Neural cell (in vitro differentiated cells): ENCODE results near the gene RP9. TPM values are rescaled to one million over a fixed set of nuclear protein-coding genes. Genes with fewer than 3 reads are reported as not detected.

Source experiments
- H2AFZ ChIP-seq: fragments of 200-600, 300-800 bp; sonication (generic), shearing (Covaris generic); 2 replicates; pipeline ENCODE4 v1.6.0; 2014; ENCODE audit warnings: low read depth, mild to moderate bottlenecking, antibody characterized with exemption, low read length, moderate library complexity
- H3F3A ChIP-seq: fragments of 200-600 bp; shearing (Covaris generic); 2 replicates; pipeline ENCODE4 v1.6.1; 2016; ENCODE audit warnings: mild to moderate bottlenecking, moderate library complexity, mixed read lengths, antibody characterized with exemption, low read length; ENCODE audit not compliant: insufficient read depth, poor library complexity, severe bottlenecking
- H3K27ac ChIP-seq: fragments of 200-600, 300-800 bp; sonication (generic), shearing (Covaris generic); 2 replicates; pipeline ENCODE4 v1.5.1; 2014; ENCODE audit warnings: mild to moderate bottlenecking, low read length, moderate library complexity
- H3K27me3 ChIP-seq: fragments of 300-800, 200-600 bp; sonication (generic), shearing (Covaris generic); 2 replicates; pipeline ENCODE4 v1.6.0; 2014; ENCODE audit warnings: mild to moderate bottlenecking, low read depth, low read length, moderate library complexity; ENCODE audit not compliant: insufficient read depth
- H3K36me3 ChIP-seq: fragments of 300-800, 200-600 bp; sonication (generic), shearing (Covaris generic); 2 replicates; pipeline ENCODE4 v1.5.1; 2014; ENCODE audit warnings: mild to moderate bottlenecking, antibody characterized with exemption, low read length, moderate library complexity; ENCODE audit not compliant: insufficient read depth
- H3K4me2 ChIP-seq: fragments of 300-800, 200-600 bp; sonication (generic), shearing (Covaris generic); 2 replicates; pipeline ENCODE4 v1.6.0; 2014; ENCODE audit warnings: mild to moderate bottlenecking, low read length
- H3K4me3 ChIP-seq: fragments of 300-800, 200-600 bp; sonication (generic), shearing (Covaris generic); 2 replicates; pipeline ENCODE4 v1.5.1; 2014; ENCODE audit warnings: mild to moderate bottlenecking, low read length, moderate library complexity
- H3K79me2 ChIP-seq: fragments of 200-600 bp; shearing (Covaris generic); replicated peaks from 2 replicates; pipeline ENCODE4 v1.6.0; 2014; ENCODE audit warnings: mild to moderate bottlenecking, low read length, moderate library complexity; ENCODE audit not compliant: insufficient read depth
- H3K9ac ChIP-seq: fragments of 300-800, 200-600 bp; sonication (generic), shearing (Covaris generic); 2 replicates; pipeline ENCODE4 v1.6.1; 2016; ENCODE audit warnings: mild to moderate bottlenecking, low read length, mixed read lengths
- H3K9me2 ChIP-seq: fragments of 200-600 bp; shearing (Covaris generic); 2 replicates; pipeline ENCODE4 v1.6.1; 2016; ENCODE audit warnings: mild to moderate bottlenecking, low read length, mixed read lengths; ENCODE audit not compliant: insufficient read depth
- H3K9me3 ChIP-seq: fragments of 200-600, 300-800 bp; sonication (generic), shearing (Covaris generic); 2 replicates; pipeline ENCODE4 v1.6.1; 2016; ENCODE audit warnings: mild to moderate bottlenecking, mixed run types, low read length, moderate library complexity, mixed read lengths
- H4K20me1 ChIP-seq: fragments of 200-600 bp; shearing (Covaris generic); 2 replicates; pipeline ENCODE4 v1.6.1; 2016; ENCODE audit warnings: mild to moderate bottlenecking, mixed run types; ENCODE audit not compliant: insufficient read depth
- EP300 ChIP-seq: fragments of 450-650 bp; conservative IDR thresholded peaks from 2 replicates; pipeline ENCODE4 v1.6.1; 2014; ENCODE audit warnings: antibody characterized with exemption, mild to moderate bottlenecking, moderate library complexity; ENCODE audit not compliant: poor library complexity, severe bottlenecking
- EZH2 ChIP-seq: fragments of 200-600, 300-800 bp; shearing (Covaris generic), sonication (generic); IDR thresholded peaks from 2 replicates; pipeline ENCODE4 v1.6.1; 2014; ENCODE audit warnings: antibody characterized with exemption, low read length, borderline replicate concordance, mild to moderate bottlenecking; ENCODE audit not compliant: insufficient read depth, poor library complexity, severe bottlenecking
- MXI1 ChIP-seq: fragments of 450-650 bp; conservative IDR thresholded peaks from 2 replicates; pipeline ENCODE4 v1.6.1; 2014; ENCODE audit warnings: antibody characterized with exemption, mild to moderate bottlenecking; ENCODE audit not compliant: poor library complexity, severe bottlenecking
- POLR2AphosphoS5 ChIP-seq: IDR thresholded peaks from 2 replicates; pipeline ENCODE4 v1.6.1; 2012
- RAD21 ChIP-seq: fragments of 450-650 bp; conservative IDR thresholded peaks from 2 replicates; pipeline ENCODE4 v1.6.1; 2014; ENCODE audit warnings: antibody characterized with exemption, mild to moderate bottlenecking, moderate library complexity
- SMC3 ChIP-seq: fragments of 450-650 bp; conservative IDR thresholded peaks from 2 replicates; pipeline ENCODE4 v1.6.1; 2014; ENCODE audit warnings: antibody characterized with exemption, mild to moderate bottlenecking, moderate library complexity; ENCODE audit not compliant: poor library complexity
- TAF1 ChIP-seq: IDR thresholded peaks from 2 replicates; pipeline ENCODE4 v1.6.1; 2012; ENCODE audit warnings: low read depth
- polyA plus RNA-seq: library from polyadenylated mRNA; depleted of rRNA; stranded (reverse); fragments of >200 nt; gene quantifications from 2 replicates; pipeline ENCODE4 v1.2.3, GENCODE V29; 2014
- TF ChIP-seq, protein P1 (sequence below): IDR thresholded peaks from 2 replicates; pipeline ENCODE4 v1.6.1; 2012; ENCODE audit warnings: borderline replicate concordance
- TF ChIP-seq, protein P2 (sequence below): fragments of 450-650 bp; IDR thresholded peaks from 2 replicates; pipeline ENCODE4 v1.5.1; 2014; ENCODE audit warnings: antibody characterized with exemption, mild to moderate bottlenecking, moderate library complexity; ENCODE audit not compliant: poor library complexity, severe bottlenecking

Gene RP9
- polyA plus RNA-seq, 1 donor from 2014 or later = 36.9 TPM

DNA sequence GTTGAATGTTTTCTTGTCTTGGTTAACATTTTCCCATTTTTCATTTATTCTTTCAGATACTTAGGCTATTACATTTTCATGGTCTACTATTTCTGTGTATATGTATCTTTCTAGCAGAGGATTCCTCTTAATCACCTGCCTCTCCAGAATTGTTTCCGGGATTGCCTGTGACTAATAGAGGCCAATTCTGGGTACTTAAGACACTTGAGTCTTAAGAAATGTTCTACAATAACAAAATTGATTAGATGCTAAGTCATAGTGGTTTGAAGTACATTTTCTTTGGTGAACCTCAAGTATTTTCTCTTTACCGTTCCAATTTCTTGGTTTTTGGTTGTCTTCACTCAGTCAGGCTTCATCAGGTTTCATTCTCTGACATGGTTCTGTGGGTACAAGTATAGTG lies 46.6 kb upstream of the RP9 start:
- no peaks in the 10 kb centered on the region for H3F3A ChIP-seq
- H4K20me1 ChIP-seq = no peaks in the 10 kb centered on the region
- H3K9ac ChIP-seq = no peak overlapping the region
- H3K79me2 ChIP-seq = no peaks in the 10 kb centered on the region
- TF ChIP-seq, protein P1, sequence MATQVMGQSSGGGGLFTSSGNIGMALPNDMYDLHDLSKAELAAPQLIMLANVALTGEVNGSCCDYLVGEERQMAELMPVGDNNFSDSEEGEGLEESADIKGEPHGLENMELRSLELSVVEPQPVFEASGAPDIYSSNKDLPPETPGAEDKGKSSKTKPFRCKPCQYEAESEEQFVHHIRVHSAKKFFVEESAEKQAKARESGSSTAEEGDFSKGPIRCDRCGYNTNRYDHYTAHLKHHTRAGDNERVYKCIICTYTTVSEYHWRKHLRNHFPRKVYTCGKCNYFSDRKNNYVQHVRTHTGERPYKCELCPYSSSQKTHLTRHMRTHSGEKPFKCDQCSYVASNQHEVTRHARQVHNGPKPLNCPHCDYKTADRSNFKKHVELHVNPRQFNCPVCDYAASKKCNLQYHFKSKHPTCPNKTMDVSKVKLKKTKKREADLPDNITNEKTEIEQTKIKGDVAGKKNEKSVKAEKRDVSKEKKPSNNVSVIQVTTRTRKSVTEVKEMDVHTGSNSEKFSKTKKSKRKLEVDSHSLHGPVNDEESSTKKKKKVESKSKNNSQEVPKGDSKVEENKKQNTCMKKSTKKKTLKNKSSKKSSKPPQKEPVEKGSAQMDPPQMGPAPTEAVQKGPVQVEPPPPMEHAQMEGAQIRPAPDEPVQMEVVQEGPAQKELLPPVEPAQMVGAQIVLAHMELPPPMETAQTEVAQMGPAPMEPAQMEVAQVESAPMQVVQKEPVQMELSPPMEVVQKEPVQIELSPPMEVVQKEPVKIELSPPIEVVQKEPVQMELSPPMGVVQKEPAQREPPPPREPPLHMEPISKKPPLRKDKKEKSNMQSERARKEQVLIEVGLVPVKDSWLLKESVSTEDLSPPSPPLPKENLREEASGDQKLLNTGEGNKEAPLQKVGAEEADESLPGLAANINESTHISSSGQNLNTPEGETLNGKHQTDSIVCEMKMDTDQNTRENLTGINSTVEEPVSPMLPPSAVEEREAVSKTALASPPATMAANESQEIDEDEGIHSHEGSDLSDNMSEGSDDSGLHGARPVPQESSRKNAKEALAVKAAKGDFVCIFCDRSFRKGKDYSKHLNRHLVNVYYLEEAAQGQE = no peak
- H3K4me3 ChIP-seq = no peak overlapping the region
- no peak overlapping the region for H2AFZ ChIP-seq
- no peaks in the 10 kb centered on the region for H3K36me3 ChIP-seq
- no peaks in the 10 kb centered on the region for H3K27me3 ChIP-seq
- H3K27ac ChIP-seq = no peak overlapping the region
- no peaks in the 10 kb centered on the region for H3K9me3 ChIP-seq
- H3K4me2 ChIP-seq = no peak overlapping the region
- H3K9me2 ChIP-seq = no peaks in the 10 kb centered on the region

DNA sequence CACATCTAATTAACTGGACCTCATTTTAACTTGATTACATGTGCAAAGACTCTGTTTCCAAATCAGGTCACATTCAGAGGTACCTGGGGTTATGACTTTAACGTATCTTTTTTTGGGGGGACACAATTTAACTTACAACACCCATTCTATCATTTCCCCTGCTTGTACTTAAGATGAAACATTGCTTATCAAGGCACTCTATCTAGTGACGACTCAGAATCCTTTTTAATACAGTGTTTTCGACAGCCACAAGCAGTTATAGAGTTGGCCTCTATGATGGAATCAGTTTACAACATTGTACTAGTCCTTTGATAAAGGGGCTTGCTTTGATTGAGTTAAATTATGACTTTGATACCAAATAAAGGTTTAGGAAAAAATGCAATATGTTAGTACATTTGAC lies 42.9 kb upstream of the RP9 start:
- H3K9ac ChIP-seq = no peak overlapping the region
- H3K27me3 ChIP-seq = no peaks in the 10 kb centered on the region
- no peaks in the 10 kb centered on the region for H3K36me3 ChIP-seq
- H3K9me2 ChIP-seq = no peaks in the 10 kb centered on the region
- no peak overlapping the region for H3K27ac ChIP-seq
- H3K9me3 ChIP-seq = no peaks in the 10 kb centered on the region
- H3K4me2 ChIP-seq = no peak overlapping the region
- no peak overlapping the region for H3K4me3 ChIP-seq
- no peaks in the 10 kb centered on the region for H3K79me2 ChIP-seq
- H3F3A ChIP-seq = no peaks in the 10 kb centered on the region
- TF ChIP-seq, protein P1 = no peak
- TF ChIP-seq, protein P2, sequence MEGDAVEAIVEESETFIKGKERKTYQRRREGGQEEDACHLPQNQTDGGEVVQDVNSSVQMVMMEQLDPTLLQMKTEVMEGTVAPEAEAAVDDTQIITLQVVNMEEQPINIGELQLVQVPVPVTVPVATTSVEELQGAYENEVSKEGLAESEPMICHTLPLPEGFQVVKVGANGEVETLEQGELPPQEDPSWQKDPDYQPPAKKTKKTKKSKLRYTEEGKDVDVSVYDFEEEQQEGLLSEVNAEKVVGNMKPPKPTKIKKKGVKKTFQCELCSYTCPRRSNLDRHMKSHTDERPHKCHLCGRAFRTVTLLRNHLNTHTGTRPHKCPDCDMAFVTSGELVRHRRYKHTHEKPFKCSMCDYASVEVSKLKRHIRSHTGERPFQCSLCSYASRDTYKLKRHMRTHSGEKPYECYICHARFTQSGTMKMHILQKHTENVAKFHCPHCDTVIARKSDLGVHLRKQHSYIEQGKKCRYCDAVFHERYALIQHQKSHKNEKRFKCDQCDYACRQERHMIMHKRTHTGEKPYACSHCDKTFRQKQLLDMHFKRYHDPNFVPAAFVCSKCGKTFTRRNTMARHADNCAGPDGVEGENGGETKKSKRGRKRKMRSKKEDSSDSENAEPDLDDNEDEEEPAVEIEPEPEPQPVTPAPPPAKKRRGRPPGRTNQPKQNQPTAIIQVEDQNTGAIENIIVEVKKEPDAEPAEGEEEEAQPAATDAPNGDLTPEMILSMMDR = no peak
- TF ChIP-seq TAF1 (no peak), EP300 (no peak), EZH2 (no peak), MXI1 (no peak), SMC3 (no peak), POLR2AphosphoS5 (no peak), RAD21 (no peak)
- H2AFZ ChIP-seq = no peak overlapping the region
- no peaks in the 10 kb centered on the region for H4K20me1 ChIP-seq
